GM21515 (cell line): ENCODE results near the gene TNN.
"Not testable (repeated sequence)": the region's sequence is repeated elsewhere in the genome, so short reads cannot be mapped to it uniquely, and the experiment has no call there.

Experiments used
- ATAC-seq: cut with Tn5 transposase; IDR thresholded peaks from one replicate; pipeline ENCODE4 v1.9.1; 2021; ENCODE audit not compliant: unreplicated experiment

Gene TNN

DNA sequence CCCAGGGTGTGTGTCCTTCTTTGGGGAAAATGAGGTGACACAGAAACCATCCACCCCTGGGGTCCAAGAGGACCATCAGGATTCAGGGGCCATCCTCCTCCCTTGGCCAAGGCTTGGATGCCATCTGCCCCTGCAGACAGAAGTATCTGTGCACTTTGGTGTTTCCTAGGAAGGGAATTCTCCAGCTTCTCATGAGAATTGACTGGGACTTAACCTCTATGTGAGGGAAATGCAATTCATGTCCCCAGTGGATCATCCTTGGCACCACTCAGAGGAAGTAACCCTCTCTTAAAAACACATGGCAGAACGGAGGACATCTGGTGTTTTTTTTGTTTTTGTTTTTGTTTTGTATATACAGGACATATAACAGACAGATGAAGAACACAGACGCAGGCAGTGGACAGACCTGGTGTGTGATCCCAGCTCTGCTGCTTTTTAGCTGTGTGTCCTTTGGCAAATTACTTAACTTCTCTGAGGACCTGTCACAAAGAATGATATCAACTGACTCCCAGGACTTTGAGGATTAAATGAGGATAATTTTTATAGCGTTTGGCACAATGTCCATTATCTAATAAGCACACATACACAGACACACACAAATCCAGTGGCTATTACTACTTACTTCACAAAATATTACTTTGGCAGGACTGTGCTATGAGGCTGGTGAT lies 3.8 kb downstream of the TNN start:
- ATAC-seq: no peak

GRCh38 chr1:175072099-175072951 lies 4.7 kb downstream of the TNN start:
- ATAC-seq: peak; percentile 80

- ATAC-seq: no peak
Measured at GRCh38 chr1:175073061-175073460, 5.4 kb downstream of the TNN start.

GRCh38 chr1:175073633-175074032 lies 6.0 kb downstream of the TNN start:
- no peak for ATAC-seq

- no peak for ATAC-seq
Measured at GRCh38 chr1:175075572-175076568, 8.2 kb downstream of the TNN start.

GRCh38 chr1:175077356-175078030 lies 9.9 kb downstream of the TNN start:
- ATAC-seq: no peak

DNA sequence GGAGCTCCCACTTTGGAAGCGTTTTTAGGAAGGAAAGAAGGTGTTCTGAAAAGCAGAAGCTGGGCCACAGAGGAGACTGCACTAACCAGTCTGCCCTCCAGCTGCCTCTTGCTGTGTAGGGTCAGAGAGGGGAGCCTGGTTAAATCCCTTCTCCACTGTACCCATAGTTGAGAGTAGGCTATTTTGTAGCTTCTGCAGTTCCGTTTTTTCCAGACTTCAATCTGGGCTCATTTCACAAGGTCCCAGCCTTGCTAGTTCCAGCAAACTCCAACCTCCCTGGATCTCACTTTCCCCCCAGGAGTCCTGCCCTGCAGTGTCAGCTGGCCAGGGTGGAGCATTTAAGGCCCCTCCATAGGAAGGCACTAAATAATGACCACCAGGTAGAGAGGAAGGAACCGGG lies 11.0 kb downstream of the TNN start:
- ATAC-seq: no peak

GRCh38 chr1:175079338-175079737 lies 11.7 kb downstream of the TNN start:
- ATAC-seq: no peak

GRCh38 chr1:175080030-175080429 lies 12.4 kb downstream of the TNN start:
- no peak for ATAC-seq

GRCh38 chr1:175081983-175082382 lies 14.3 kb downstream of the TNN start:
- no peak for ATAC-seq

DNA sequence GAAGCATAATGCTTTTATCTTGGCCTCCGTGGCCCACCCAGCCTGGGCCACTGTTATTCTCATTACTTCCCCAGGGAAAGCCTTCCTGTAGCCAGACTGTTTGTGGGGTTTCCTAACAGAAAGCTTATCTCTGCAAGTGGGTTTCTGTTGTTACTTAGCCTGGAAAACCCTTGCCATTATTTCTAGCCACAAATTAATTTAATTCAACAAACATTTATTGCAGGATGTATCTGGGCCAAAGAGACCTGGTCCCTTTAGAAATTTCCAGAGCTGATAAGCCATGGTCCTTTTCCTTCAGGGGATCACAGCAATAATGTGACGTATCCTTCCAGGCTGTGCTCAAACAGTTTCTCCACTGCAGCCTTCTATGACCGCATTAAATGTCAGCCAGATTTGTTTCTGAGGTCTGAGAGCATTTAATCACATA lies 20.9 kb downstream of the TNN start:
- ATAC-seq: no peak

- ATAC-seq: no peak
Measured at GRCh38 chr1:175089136-175089718, 21.6 kb downstream of the TNN start.

DNA sequence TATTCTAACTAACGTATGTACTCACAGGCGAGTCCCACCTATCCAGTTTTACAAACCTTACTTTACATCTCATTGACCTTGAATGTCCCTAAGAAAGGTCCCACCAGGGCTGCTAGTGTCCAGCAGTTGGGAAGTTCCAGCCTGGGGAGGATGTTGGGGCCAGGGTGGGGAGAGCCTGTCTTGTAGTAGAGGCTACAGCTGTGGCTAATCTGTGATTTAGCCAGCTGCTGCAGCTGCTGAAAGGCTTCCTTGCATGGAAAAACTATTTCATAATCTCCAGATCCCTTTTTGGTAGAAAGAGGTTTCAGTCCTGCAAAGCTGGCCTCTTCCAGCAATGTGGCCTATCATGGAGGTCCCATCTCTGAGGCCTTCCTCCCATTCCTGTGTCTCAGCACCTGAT lies 23.1 kb downstream of the TNN start:
- no peak for ATAC-seq

- no peak for ATAC-seq
Measured at GRCh38 chr1:175094626-175095025, 27.0 kb downstream of the TNN start.

DNA sequence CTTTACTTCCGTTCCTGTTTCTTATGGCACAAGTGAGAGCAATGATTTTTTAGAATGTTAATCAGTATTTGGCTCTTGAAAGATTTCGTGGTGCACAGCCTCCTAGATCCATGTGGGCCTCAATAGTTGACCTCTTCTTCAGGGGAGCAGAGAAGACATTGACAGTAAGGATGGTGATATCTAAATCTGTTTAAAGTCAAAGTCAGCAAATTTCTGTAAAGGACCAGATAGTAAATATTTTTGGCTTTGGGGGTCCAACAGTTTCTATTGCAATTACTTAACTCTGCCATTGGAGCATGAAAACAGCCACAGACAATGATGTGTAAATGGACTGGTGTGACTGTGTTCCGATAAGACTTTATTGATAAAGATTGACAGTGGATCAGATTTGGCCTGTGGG lies 27.4 kb downstream of the TNN start:
- no peak for ATAC-seq

DNA sequence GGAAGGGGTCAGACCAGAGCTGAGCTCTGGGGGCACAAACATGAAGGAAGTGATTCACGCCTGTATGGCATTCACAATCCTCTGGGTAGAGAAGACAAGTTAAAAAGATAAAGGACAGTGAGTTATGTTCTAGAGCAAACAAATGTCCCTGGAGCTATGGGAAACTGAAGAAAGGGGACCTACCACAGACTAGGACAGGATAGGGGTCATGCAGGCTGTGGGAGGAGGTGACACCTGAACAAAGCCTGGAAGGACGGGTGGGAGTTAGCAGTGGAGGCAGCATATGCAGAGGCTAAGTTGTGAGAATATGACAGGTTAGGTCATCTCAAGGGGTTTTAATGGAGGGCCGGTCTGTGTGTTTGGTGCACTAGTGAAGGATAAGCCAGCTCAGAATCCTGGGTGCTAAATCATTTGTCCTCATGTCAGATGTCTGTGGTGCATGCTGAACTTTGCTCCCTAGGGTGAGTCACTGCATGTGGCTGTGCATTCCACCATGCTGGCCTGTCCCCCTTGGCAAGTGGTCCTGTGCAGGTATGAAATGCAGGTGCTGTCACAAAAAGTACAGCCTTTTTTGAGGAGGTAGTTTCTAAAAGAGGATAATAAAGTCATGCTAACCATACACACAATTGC lies 28.5 kb downstream of the TNN start:
- ATAC-seq: no peak

DNA sequence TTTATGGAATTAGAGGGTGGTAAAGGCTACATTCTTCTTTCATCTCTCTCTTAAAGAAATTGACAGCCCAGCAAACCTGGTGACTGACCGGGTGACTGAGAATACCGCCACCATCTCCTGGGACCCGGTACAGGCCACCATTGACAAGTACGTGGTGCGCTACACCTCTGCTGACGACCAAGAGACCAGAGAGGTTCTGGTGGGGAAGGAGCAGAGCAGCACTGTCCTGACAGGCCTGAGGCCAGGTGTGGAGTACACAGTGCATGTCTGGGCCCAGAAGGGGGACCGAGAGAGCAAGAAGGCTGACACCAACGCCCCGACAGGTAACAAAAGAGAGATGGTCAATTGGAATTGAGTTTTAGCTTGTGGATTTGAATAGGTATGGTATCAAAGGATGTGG lies 29.7 kb downstream of the TNN start:
- ATAC-seq: no peak

DNA sequence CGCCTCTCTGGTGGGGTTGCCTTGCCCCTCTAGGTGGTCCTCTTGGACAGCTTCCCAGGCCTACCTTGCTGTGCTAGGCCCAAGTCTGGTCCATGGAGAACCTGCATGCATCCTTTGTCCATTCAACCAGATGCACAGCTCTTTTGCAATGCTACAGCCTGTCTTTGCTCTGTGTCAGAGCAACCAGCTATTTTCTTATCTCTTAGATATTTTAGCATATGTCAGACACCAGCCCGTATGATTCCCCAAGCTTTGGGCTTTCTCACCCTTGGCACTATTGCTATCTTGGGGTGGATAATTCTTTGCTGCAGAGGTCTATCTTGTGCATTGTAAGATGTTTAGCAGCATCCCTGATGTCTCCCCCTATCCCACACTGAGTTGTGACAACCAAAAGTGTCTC lies 32.3 kb downstream of the TNN start:
- no peak for ATAC-seq

GRCh38 chr1:175102166-175102565 lies 34.5 kb downstream of the TNN start:
- not testable (repeated sequence) for ATAC-seq

GRCh38 chr1:175106536-175106935 lies 38.9 kb downstream of the TNN start:
- ATAC-seq: not testable (repeated sequence)
